KG1 (cell line): ENCODE measurements around the gene SPDYE6.
"Not testable (repeated sequence)": the region's sequence is repeated elsewhere in the genome, so short reads cannot be mapped to it uniquely, and the experiment has no call there.

Source experiments
- DNase-seq: peaks from one replicate; lab custom pipeline; 2025; lab: John Stamatoyannopoulos, UW

SPDYE6 gene

DNA sequence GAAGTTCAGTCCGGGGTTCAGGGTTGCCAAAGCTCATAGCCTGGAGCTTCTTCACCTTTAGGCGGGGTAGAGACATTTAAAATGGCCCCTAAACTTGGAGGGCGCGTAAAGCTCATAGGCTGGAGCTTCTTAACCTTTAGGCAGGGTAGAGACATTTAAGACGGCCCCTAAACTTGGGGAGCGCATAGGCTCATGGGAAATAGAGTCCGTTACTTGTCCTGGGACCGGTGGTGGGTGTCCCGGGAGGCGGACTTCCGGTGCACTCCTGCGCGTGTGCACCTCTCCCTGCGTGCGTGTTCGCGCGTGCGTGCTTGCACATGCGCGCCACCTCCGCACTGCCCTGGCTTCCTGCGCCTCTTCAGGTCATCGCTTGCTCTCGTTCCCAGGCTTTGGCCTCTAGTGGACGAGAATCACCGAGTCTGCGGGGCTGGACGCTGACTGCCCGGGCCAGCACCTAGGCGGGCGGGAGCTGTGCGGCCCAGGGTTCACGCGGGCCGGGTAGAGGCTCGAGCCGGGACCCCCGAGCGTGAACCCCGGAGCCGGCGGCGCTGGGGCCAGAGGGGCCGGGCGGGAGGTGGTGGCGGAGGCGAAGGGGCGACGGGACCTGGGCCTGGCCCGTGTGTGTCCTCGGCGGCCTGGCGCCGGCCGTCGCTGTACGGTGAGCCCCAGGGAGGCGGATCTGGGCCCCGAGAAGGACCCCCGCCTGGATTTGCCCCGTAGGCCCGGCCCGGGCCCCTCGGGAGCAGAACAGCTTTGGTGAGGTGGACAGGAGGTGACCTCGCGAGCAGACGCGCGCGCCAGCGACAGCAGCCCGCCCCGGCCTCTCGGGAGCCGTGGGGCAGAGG is 7.5 kb upstream of the SPDYE6 start:
- peak; percentile 30 for DNase-seq

DNA sequence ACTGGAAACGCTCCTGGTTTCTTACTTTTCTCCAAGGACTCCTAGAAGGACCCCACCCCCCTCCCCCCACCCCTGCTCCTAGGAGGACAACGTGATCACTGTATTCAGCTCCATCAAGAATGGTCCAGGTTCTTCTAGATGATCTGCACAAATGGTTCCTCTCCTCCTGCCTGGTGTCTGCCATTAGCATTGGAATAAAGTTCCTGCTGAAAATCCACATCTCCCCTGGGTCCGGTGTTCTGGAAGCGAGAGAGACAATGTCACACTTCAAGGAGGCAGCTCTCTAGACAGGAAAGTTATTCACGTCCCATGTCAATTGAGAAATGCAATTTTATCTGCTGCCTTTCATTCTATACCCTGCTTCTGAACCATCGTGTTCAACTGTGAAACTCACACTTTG is 9.3 kb downstream of the SPDYE6 start:
- DNase-seq = not testable (repeated sequence)

DNA sequence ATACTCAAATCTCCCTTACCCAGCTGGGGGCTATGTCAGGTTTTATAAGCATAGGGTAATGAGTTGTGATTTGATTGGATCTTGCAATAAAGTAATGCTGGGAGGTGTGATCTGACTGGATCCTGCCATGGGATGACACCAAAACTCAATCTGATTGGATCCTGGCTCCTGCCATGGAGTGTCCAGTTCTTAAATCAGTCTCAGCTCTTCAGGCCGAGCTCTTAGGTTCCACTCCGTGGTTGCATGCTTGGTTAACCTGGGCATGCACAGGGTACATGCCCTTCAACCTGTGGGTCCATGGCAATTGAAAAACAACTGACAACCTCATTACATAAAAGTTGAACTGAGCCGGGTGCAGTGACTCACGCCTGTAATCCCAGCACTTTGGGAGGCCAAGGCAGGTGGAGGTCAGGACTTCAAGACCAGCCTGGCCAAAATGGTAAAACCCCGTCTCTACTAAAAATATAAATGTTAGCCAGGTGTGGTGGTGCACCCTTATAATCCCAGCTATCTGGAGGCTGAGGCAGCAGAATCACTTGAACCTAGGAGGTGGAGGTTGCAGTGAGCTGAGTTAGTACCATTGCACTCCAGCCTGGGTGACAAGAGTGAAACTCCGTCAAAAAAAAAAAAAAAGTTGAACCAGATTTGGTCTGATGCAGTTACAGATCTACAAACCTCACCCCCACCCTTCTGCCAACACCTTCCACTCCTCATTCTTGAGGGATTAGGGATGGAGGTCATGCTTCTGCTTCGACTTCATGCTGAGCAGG is 15.5 kb downstream of the SPDYE6 start:
- not testable (repeated sequence) for DNase-seq

DNA sequence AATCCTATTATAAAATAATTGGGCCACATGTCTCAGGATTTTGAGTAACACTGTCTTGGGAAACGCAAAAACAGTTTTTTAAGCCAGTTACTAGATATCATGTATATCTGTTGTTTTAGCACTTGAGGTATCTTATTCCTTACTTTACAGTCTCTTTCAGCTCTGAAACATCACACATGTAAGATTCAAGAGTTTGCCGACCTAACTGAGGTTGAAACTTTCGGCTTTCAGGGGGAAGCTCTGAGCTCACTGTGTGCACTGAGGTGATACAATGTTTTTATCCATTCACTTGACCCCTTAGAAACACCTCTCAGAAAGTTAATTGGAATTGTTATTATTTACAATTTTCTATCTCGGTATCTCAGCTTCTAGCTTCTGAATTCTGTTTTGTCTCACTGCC is 18.8 kb downstream of the SPDYE6 start:
- DNase-seq = not testable (repeated sequence)

DNA sequence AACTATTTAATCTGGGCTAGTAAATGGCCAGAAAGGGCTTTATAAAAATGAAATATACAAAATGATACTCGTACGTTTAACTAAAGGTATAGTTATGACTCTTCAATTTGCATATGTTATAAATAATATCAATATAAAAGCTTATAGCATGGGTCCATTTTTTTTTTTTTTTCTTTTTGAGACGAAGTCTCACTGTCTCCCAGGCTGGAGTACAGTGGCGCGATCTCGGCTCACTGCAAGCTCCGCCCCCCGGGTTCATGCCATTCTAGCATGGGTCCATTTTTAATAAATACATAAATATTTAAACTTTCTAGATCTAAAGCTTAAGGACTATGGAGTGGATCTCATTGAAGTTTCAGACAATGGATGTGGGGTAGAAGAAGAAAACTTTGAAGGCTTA is 19.2 kb downstream of the SPDYE6 start:
- not testable (repeated sequence) for DNase-seq

DNA sequence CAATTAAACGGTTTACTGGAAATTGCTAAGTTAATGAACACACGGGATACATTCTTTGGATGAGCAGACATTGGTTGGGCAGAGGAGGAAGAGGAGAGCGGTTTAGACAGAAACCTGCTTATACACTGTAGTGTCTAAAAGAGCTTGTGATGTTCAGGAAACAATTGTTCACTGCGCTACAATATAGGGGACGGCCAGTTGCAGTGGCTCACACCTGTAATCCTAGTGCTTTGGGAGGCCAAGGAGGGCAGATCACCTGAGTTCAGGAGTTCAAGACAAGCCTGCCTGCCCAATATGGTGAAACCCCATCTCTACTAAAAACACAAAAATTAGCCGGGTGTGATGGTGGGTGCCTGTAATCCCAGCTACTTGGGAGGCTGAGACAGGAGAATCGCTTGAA is 20.7 kb downstream of the SPDYE6 start:
- DNase-seq = not testable (repeated sequence)

DNA sequence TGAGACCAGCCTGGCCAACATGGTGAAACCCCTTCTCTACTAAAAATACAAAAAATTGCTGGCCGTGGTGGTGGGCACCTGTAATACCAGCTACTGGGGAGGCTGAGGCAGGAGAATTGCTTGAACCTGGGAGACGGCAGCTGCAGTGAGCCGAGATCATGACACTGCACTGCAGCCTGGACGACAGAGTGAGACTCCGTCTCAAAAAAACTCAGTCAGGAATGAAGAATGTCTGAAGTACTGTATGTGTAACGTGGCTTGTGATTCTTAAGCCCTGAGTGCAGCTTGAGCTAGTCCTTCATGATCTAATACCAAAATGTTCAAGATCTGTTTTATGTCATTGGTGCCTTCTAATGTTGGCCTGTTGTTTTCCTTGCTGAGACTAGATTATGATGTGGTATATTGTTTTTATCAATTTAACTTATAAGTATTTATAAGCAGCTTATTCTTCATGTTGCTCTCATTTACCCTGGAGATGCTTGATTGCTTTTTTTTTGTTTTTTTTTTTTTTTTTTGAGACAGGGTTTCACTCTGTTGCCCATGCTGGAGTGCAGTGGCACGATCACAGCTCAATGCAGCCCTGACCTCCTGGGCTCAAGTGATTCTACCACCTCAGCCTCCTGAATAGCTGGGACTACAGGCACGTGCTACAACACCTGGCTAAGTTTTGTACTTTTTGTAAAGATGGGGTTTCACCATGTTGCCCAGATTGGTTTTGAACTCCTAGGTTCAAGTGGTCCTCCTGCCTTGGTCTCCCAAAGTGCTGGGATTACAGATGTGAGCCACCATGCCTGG is 25.4 kb downstream of the SPDYE6 start:
- DNase-seq = not testable (repeated sequence)

DNA sequence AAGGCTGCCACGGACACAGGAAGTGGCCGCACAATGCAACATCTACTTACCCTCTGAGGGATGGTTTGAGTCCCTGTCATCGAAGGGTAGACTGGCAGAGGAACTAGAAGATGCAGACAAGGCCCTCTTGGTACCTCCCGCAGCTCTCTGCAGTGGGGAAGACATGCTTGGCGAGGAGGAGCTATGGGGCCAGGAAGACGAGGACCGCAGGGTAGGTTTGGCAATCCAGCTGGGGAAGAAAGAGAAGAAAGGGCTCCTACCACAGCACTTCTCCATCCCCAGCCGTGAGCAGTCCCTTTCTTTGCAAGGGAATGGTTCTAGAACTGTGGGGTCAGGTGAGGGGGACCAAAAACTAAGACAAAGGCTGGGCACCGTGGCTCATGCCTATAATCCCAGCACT is 26.9 kb downstream of the SPDYE6 start:
- DNase-seq = not testable (repeated sequence)

DNA sequence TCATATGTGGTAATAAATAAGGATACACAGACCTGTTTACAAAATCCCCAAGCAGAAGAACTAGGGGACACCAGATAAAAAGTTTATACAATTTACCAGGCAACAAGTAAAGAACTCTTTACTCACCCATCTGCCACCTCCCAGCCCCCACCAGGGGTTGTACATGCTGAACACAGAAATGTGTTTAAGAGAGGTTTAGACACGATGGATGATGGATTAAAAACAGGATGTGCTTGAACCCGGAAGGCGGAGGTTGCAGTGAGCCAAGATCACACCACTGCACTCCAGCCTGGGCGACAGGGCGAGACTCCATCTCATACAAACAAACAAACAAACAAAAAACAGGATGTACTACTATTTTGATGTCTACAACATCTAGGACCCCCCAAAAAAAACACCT is 27.4 kb downstream of the SPDYE6 start:
- DNase-seq = not testable (repeated sequence)

DNA sequence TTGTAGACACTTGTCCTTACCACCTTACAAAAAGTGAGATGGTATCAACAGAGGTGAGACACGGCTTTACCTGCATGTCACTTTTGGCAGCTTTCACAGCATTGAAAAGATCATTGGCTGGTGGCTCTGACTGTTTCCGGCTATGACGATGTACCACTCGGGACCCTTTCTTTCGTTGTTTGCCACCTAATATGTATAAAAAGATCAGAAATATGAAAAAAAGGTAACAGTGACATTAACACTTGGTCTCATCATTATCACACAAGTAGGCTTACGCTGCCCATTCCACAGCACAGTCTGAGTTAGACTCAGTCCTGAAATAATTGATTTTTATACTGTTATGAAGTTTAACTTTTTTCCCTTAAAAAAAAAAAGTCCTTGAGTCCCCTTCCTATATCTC is 29.1 kb downstream of the SPDYE6 start:
- not testable (repeated sequence) for DNase-seq

DNA sequence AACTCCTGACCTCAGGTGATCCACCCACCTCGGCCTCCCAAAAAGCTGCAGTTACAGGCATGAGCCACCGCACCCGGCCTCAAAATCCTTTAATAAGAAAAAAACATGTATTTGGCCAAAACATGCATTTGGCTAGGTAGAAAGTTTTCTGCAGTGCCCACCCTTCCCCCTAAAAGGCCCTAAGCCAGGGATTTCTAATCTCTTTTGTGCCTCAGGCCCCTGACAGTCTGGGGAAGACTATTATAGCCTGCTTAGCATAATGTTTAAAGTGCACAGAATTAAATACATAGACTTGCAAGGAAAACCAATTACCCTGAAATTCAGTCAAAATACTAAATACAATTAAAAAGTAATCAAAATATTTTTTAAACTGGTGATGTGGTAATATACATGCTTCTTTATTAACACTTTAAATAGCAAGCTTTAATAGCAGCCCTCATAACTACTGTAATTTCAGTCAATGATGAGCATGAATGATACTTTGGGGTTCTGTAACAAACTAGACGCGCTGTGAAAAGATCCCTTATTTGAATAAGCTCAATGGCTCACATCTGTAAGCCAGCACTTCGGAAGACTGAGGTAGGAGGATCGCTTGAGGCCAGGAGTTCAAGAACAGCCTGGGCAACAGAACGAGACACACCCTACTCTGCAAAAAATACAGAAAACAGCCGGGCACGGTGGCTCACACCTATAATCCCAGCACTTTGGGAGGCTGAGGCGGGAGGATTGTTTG is 29.9 kb downstream of the SPDYE6 start:
- no peak for DNase-seq

DNA sequence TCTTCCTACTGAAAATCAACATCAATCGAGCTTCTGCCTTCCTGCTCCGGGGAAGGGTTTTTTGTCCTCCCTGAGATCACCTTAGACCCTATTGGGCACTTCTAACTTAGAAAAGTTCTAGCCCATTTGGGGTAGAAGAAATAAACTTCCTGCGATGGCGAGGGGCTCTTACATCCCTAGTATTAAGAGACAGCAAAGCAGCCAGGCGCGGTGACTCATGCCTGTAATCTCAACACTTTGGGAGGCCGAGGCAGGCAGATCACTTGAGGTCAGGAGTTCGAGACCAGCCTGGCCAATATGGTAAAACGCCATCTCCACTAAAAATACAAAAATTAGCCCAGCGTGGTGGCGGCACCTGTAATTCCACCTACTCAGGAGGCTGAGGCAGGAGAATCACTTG is 31.1 kb downstream of the SPDYE6 start:
- not testable (repeated sequence) for DNase-seq

DNA sequence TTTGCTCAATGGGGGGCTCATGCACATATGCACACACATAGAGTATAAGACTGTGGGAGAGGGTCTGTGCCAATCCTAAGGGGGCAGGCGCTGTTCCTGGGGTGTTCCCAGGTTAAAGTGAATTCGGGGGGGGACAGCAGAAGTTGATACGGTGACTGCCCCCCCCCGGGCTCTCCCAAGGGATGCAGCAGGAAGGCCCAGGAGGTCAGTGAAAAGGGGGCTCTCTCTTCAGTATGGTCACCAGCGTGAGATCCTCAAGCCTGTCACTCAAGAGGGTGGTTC is 32.4 kb downstream of the SPDYE6 start:
- DNase-seq = no peak

DNA sequence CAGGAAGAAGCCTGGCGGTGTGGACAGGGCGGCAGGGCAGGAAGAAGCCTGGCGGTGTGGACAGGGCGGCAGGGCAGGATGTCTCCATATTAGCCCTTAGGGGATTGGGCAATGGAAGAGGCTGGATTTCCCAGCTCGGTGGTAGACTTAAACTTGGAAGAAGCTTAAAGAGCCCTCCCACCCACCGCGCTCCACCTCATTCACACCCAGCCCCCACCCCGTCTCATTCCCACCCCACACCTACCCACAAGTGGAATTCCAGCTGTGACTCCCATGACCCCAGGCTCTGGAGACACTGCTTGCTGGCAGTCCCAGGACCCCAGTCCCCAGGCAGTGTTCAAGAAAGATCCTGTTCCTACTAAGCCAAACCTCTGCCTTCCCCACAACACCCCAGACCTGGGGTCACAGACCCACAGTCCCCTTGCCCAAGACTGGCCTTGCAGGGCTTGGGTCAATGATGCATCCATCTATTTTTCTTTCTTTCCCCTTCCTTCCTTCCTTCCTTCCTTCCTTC is 34.0 kb downstream of the SPDYE6 start:
- DNase-seq = no peak

DNA sequence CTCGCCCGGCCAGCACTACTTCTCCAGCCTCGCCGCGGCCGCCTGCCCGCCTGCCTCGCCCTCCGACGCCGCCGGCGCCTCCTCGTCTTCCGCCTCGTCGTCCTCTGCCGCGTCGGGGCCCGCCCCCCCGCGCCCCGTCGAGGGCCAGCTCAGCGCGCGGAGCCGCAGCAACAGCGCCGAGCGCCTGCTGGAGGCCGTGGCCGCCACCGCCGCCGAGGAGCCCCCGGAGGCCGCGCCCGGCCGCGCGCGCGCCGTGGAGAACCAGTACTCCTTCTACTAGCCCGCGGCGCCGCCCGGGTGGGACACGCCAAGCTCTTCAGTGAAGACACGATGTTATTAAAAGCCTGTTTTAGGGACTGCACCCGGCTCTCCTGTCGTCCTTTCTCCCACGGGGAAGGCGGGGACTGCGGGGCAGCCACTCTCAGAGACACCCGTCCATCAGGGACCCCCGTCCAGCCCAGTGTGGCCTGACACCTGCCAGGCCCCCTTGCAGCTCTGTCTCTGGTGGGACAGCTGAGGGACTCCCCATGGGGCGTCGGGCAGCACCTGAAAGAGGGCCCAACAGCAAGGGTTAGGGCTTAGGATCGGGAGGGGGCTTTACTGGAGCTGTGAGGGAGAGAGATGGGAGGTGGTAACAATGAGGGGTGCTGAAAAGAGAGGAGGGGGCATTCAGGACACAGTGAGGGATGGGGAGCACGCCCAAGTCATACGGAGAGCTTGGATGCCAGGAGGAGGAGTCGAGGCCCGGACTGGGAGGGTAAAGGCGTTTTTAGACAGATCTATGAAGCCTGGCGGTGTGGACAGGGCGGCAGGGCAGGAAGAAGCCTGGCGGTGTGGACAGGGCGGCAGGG is 34.7 kb downstream of the SPDYE6 start:
- no peak for DNase-seq

DNA sequence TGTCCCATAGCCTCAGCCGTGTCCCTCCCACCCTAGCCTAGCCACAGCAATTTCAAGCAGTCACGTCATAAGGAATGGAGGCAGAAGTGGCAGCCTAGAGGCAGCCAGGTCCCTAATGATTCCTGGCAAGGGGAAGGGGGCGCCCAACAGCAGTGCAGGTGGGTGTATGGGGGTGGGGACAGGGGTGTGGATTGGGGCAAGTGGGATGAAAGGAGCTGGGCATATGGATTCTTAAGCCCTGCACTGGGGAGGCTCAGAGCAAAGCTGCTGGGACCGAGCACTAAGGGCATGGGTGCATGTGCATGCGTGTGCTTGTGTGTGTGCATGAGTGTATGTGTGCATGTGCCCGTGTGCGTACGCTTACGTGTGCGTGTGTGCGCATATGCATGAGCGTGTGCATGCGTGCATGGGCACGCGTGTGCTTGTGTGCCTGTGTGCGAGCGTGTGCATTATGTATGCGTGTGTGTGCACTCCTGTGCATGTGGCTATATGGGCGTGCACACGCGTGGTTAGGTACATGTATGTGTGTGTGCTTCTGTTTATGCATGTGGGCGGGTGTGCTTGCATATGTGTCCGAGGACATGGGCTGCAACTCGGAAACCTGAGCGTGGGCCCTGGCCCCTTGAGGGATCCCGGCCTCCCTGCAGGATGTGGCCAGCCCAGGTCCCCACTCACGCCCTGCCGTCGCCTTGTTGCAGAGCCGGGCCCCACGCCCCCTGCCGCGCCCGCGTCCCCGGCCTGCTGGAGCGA is 35.5 kb downstream of the SPDYE6 start:
- DNase-seq = no peak

DNA sequence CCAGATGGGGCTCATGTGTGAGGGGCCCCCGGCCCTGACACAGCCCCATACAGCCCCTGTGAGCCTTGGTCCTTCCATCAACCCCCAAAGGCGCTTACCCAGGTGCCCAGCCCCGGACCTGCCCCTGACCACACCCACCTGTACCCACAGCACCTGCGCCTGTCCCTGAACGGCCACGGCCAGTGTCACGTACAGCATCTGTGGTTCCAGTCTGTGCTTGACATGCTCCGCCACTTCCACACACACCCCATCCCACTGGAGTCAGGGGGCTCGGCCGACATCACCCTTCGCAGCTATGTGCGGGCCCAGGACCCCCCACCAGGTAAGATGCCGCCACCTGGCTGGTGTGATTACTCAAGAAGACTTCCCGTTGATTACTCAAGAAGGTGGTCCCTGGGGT is 36.1 kb downstream of the SPDYE6 start:
- DNase-seq = no peak

DNA sequence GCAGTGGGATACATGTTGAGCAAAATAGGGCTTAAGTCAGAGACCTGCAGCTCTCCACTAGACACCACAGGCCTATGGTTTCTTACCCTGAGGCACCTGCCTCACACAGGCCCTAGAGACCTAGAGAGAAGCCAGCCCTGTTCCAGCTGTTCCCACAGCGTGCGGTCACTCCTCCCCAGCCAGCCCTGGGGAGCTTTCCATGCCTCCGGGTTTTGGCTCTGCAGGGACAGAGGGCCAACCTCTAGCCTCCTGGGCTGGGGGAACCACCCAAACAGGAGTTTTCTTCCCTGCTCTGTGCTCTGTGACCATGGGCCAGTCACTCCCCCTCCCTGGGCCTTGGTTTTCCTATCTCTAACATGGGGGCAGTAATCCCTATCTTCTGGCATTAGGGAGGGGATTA is 36.6 kb downstream of the SPDYE6 start:
- no peak for DNase-seq

DNA sequence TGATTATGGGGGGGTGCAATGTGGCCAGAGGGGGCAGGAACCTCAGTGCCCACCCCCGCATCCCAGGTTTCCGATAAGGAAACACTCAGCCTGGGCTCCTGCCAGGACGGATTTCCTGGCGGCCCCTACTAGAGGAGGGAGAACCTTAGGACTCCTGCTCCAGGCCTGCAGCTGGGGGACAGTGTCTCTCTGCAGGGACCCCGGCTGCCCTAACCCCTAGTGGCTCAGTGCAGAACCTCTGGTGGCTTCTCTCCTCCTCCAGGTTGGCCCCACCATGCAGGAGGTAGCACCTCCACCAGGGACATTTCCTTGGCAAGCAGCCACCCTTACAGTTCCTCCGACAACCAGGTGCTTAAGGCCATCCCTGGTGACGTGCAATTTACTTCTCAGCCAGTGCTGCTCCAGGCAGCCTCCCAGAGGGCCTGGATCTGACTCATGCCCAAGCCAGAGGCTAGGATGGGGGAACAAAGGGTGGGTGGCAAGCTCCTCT is 37.7 kb downstream of the SPDYE6 start:
- DNase-seq = no peak
